KMS-11 (cell line): ENCODE data around the gene ITIH4.

ENCODE experiments used
- H2AFZ ChIP-seq: fragments of 200-600 bp; sonication (generic); 2 replicates; pipeline ENCODE4 v1.6.1; 2016; ENCODE audit warnings: antibody characterized with exemption, mixed run types, low read depth
- H3K27ac ChIP-seq: fragments of 200-600 bp; sonication (generic); 2 replicates; pipeline ENCODE4 v1.6.1; 2016; ENCODE audit warnings: mild to moderate bottlenecking, mixed run types
- H3K27me3 ChIP-seq: fragments of 200-600 bp; sonication (generic); 2 replicates; pipeline ENCODE4 v1.6.1; 2017; ENCODE audit warnings: mild to moderate bottlenecking, low read depth, mixed run types, moderate library complexity; ENCODE audit not compliant: insufficient read depth
- H3K36me3 ChIP-seq: fragments of 200-600 bp; sonication (generic); 2 replicates; pipeline ENCODE4 v1.6.1; 2017; ENCODE audit warnings: mild to moderate bottlenecking, mixed run types; ENCODE audit not compliant: insufficient read depth
- H3K4me1 ChIP-seq: fragments of 200-600 bp; sonication (generic); 2 replicates; pipeline ENCODE4 v1.6.1; 2016; ENCODE audit warnings: mild to moderate bottlenecking, low read depth, mixed run types; ENCODE audit not compliant: poor library complexity, severe bottlenecking
- H3K4me2 ChIP-seq: fragments of 200-600 bp; sonication (generic); 2 replicates; pipeline ENCODE4 v1.7.0; 2016; ENCODE audit warnings: mild to moderate bottlenecking, mixed run types
- H3K4me3 ChIP-seq: fragments of 200-600 bp; sonication (generic); IDR thresholded peaks from 2 replicates; pipeline ENCODE4 v1.6.1; 2017; ENCODE audit warnings: low read depth, low read length, mixed read lengths; ENCODE audit not compliant: insufficient read depth
- H3K79me2 ChIP-seq: fragments of 200-600 bp; sonication (generic); 2 replicates; pipeline ENCODE4 v1.6.1; 2016; ENCODE audit warnings: low read depth, mixed run types; ENCODE audit not compliant: insufficient read depth
- H3K9ac ChIP-seq: fragments of 200-600 bp; sonication (generic); 2 replicates; pipeline ENCODE4 v1.6.1; 2016; ENCODE audit warnings: mild to moderate bottlenecking, mixed run types
- H4K20me1 ChIP-seq: fragments of 200-600 bp; sonication (generic); 2 replicates; pipeline ENCODE4 v1.6.1; 2016; ENCODE audit warnings: mild to moderate bottlenecking, mixed run types; ENCODE audit not compliant: insufficient read depth
- TF ChIP-seq, protein P1 (sequence below): fragments of 200-600 bp; sonication (generic); conservative IDR thresholded peaks from 2 replicates; pipeline ENCODE4 v1.6.1; 2017; ENCODE audit warnings: low read depth, mild to moderate bottlenecking, antibody characterized with exemption, low read length, moderate library complexity, mixed read lengths

Gene ITIH4

DNA sequence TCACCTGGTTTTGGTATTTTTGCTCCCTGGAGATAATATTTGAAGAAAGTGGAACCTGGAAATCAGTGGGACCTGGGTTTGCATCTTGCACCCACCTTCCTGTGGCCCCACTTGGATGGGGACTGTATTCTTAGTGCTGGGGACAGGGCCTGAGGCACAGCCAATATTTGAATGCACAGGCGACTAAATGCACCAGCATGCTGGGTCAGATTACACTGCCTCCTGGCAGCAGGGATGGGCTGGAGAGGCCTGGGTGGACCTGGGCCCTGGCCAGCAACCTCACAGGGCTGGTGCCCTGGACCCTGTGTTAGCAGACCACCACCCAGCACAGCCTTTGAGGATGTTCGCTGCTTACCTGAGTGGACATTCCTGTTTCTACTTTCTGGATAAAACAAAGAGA lies 10.5 kb downstream of the ITIH4 start:
- no peaks in the 10 kb centered on the region for H3K36me3 ChIP-seq
- H3K4me1 ChIP-seq: no peaks in the 10 kb centered on the region

GRCh38 chr3:52817860-52818259 lies 12.6 kb downstream of the ITIH4 start:
- no peaks in the 10 kb centered on the region for H3K79me2 ChIP-seq
- no peaks in the 10 kb centered on the region for H3K36me3 ChIP-seq
- no peak overlapping the region for H3K4me2 ChIP-seq
- H3K9ac ChIP-seq: no peak overlapping the region
- H4K20me1 ChIP-seq: no peaks in the 10 kb centered on the region
- H3K27me3 ChIP-seq: no peaks in the 10 kb centered on the region
- no peaks in the 10 kb centered on the region for H3K4me1 ChIP-seq
- no peak overlapping the region for H2AFZ ChIP-seq
- no peak overlapping the region for H3K27ac ChIP-seq
- TF ChIP-seq, protein P1, sequence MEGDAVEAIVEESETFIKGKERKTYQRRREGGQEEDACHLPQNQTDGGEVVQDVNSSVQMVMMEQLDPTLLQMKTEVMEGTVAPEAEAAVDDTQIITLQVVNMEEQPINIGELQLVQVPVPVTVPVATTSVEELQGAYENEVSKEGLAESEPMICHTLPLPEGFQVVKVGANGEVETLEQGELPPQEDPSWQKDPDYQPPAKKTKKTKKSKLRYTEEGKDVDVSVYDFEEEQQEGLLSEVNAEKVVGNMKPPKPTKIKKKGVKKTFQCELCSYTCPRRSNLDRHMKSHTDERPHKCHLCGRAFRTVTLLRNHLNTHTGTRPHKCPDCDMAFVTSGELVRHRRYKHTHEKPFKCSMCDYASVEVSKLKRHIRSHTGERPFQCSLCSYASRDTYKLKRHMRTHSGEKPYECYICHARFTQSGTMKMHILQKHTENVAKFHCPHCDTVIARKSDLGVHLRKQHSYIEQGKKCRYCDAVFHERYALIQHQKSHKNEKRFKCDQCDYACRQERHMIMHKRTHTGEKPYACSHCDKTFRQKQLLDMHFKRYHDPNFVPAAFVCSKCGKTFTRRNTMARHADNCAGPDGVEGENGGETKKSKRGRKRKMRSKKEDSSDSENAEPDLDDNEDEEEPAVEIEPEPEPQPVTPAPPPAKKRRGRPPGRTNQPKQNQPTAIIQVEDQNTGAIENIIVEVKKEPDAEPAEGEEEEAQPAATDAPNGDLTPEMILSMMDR: no peak
- H3K4me3 ChIP-seq: no peak overlapping the region

More for the DNA sequence above, 10.5 kb downstream of the ITIH4 start:
- no peaks in the 10 kb centered on the region for H3K27me3 ChIP-seq
- no peaks in the 10 kb centered on the region for H4K20me1 ChIP-seq
- no peak overlapping the region for H3K4me3 ChIP-seq
- TF ChIP-seq, protein P1: no peak
- no peak overlapping the region for H3K9ac ChIP-seq
- no peak overlapping the region for H3K27ac ChIP-seq
- H2AFZ ChIP-seq: no peak overlapping the region
- no peak overlapping the region for H3K4me2 ChIP-seq
- H3K79me2 ChIP-seq: no peaks in the 10 kb centered on the region

DNA sequence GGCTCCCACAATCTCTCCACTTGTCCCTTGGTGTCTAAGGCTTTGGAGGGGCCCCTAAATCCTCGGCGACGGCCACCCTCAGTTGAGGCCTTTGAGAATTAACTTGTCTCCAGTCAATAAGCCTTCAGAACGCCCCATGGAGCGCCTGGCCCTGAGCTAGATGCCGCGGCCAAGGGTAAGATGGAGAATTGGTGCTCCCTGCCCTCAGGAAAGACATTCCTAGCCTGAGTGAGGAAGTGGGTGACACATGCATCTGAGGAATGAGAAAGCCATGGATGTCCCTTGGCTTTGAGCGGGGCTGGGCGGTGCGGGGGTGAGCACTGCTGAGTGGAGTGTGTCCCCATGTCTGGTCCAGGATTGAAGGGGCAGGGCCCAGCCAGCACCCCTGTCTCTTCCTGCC lies 13.3 kb downstream of the ITIH4 start:
- H3K4me3 ChIP-seq: no peak overlapping the region
- H2AFZ ChIP-seq: no peak overlapping the region
- no peaks in the 10 kb centered on the region for H3K36me3 ChIP-seq
- no peaks in the 10 kb centered on the region for H3K79me2 ChIP-seq
- no peaks in the 10 kb centered on the region for H3K27me3 ChIP-seq
- no peak overlapping the region for H3K27ac ChIP-seq
- TF ChIP-seq, protein P1: no peak
- H3K4me1 ChIP-seq: no peaks in the 10 kb centered on the region
- H3K4me2 ChIP-seq: no peak overlapping the region
- H4K20me1 ChIP-seq: no peaks in the 10 kb centered on the region
- H3K9ac ChIP-seq: no peak overlapping the region

GRCh38 chr3:52816654-52817053 lies 13.8 kb downstream of the ITIH4 start:
- Histone ChIP-seq H3K36me3 (no peaks in the 10 kb centered on the region), H2AFZ (no peak overlapping the region), H3K4me2 (no peak overlapping the region), H3K27ac (no peak overlapping the region), H3K9ac (no peak overlapping the region), H3K4me1 (no peaks in the 10 kb centered on the region), H3K4me3 (no peak overlapping the region), H3K27me3 (no peaks in the 10 kb centered on the region), H4K20me1 (no peaks in the 10 kb centered on the region), H3K79me2 (no peaks in the 10 kb centered on the region)
- TF ChIP-seq, protein P1: no peak
